IMR-90 (cell line): Measurements from ENCODE around the gene NALCN. TPM values are rescaled to one million over a fixed set of nuclear protein-coding genes. Genes with fewer than 3 reads are reported as not detected.

Source experiments
- ATAC-seq: fragments of 200-7000 bp; cut with Tn5 transposase; 2 replicates; pipeline ENCODE4 v1.9.1; 2020; ENCODE audit warnings: low read depth, mild to moderate bottlenecking, moderate library complexity
- BruUV-seq: library from RNA; stranded (reverse); fragments of 400-500 nt; replicated peaks from 2 replicates; lab custom pipeline; 2021; lab: Mats Ljungman, UMichigan
- CTCF ChIA-PET: fragments of 300-600 bp; formaldehyde crosslinking; extraction: SDS; loops from one replicate; lab custom pipeline; 2021; ENCODE audit warnings: antibody characterized with exemption; lab: Yijun Ruan, JAX
- POLR2A ChIA-PET: fragments of 300-600 bp; sonication (Branson Sonifier 250); formaldehyde crosslinking; loops from one replicate; lab custom pipeline; 2022; ENCODE audit warnings: antibody characterized with exemption; ENCODE audit not compliant: unreplicated experiment; lab: Charles Lee
- DNase-seq: peaks from one replicate; pipeline ENCODE4 v3.0.0; 2013
- H2AFZ ChIP-seq: replicated peaks from 2 replicates; pipeline ENCODE3; 2013; ENCODE audit warnings: low read length, mild to moderate bottlenecking; ENCODE audit not compliant: poor library complexity
- H2AK5ac ChIP-seq: 2 replicates; pipeline ENCODE4 v1.6.1; 2013; ENCODE audit warnings: low read depth, low read length, inconsistent platforms
- H2AK9ac ChIP-seq: replicated peaks from 2 replicates; pipeline ENCODE3; 2013; ENCODE audit warnings: mild to moderate bottlenecking, low read depth, low read length, moderate library complexity; ENCODE audit not compliant: poor library complexity
- H2BK120ac ChIP-seq: 2 replicates; pipeline ENCODE4 v1.6.1; 2013; ENCODE audit warnings: low read depth, low read length, inconsistent platforms
- H2BK15ac ChIP-seq: 3 replicates; pipeline ENCODE4 v1.6.1; 2013; ENCODE audit warnings: low read depth, low read length, inconsistent platforms
- H2BK20ac ChIP-seq: 2 replicates; pipeline ENCODE4 v1.6.1; 2013; ENCODE audit warnings: low read depth, mild to moderate bottlenecking, inconsistent platforms, low read length, moderate library complexity
- H2BK5ac ChIP-seq: 2 replicates; pipeline ENCODE4 v1.6.1; 2013; ENCODE audit warnings: mild to moderate bottlenecking, low read depth, low read length, inconsistent platforms; ENCODE audit not compliant: poor library complexity, severe bottlenecking
- H3K14ac ChIP-seq: replicated peaks from 2 replicates; pipeline ENCODE4 v1.6.1; 2013; ENCODE audit warnings: low read depth, low read length, inconsistent platforms
- H3K18ac ChIP-seq: 2 replicates; pipeline ENCODE4 v1.6.1; 2013; ENCODE audit warnings: low read depth, low read length, control low read depth
- H3K23ac ChIP-seq: 2 replicates; pipeline ENCODE4 v1.6.1; 2013; ENCODE audit warnings: low read depth, low read length, inconsistent platforms
- H3K27ac ChIP-seq: 2 replicates; pipeline ENCODE4 v1.5.1; 2013; ENCODE audit warnings: mild to moderate bottlenecking, control low read depth, low read length; ENCODE audit not compliant: insufficient read depth
- H3K27me3 ChIP-seq: 2 replicates; pipeline ENCODE4 v1.6.1; 2013; ENCODE audit warnings: low read length; ENCODE audit not compliant: control insufficient read depth, insufficient read depth
- H3K36me3 ChIP-seq: 2 replicates; pipeline ENCODE4 v1.6.1; 2013; ENCODE audit warnings: low read length, mixed read lengths; ENCODE audit not compliant: control insufficient read depth, insufficient read depth
- H3K4ac ChIP-seq: 2 replicates; pipeline ENCODE4 v1.6.1; 2013; ENCODE audit warnings: low read depth, low read length, inconsistent platforms
- H3K4me1 ChIP-seq: 2 replicates; pipeline ENCODE4 v1.6.1; 2013; ENCODE audit warnings: low read length, mixed read lengths; ENCODE audit not compliant: control insufficient read depth, insufficient read depth
- H3K4me2 ChIP-seq: 2 replicates; pipeline ENCODE4 v1.6.1; 2013; ENCODE audit warnings: low read depth, mild to moderate bottlenecking, control low read depth, low read length, moderate library complexity
- H3K4me3 ChIP-seq: 2 replicates; pipeline ENCODE4 v1.5.1; 2013; ENCODE audit warnings: low read depth, mild to moderate bottlenecking, control low read depth, low read length, moderate library complexity; ENCODE audit not compliant: insufficient read depth
- H3K56ac ChIP-seq: 2 replicates; pipeline ENCODE4 v1.6.1; 2013; ENCODE audit warnings: low read length, inconsistent platforms; ENCODE audit not compliant: insufficient read depth; ENCODE audit errors: extremely low read depth
- H3K79me1 ChIP-seq, 2 experiments: 2 replicates each; pipeline ENCODE4 v1.6.1; 2013; ENCODE audit warnings: low read length in 2 of 2, inconsistent platforms in 1 of 2, low read depth in 1 of 2
- H3K9ac ChIP-seq: 2 replicates; pipeline ENCODE4 v1.6.1; 2013; ENCODE audit warnings: low read depth, low read length, control low read depth
- H3K9me1 ChIP-seq: 2 replicates; pipeline ENCODE4 v1.6.1; 2013; ENCODE audit warnings: low read length, inconsistent platforms; ENCODE audit not compliant: insufficient read depth
- H3K9me3 ChIP-seq: 2 replicates; pipeline ENCODE4 v1.6.1; 2013; ENCODE audit warnings: low read length; ENCODE audit not compliant: control insufficient read depth, insufficient read depth
- H4K20me1 ChIP-seq: 2 replicates; pipeline ENCODE4 v1.6.1; 2013; ENCODE audit warnings: low read length, inconsistent platforms; ENCODE audit not compliant: insufficient read depth
- H4K5ac ChIP-seq: 2 replicates; pipeline ENCODE4 v1.6.1; 2013; ENCODE audit warnings: mild to moderate bottlenecking, low read depth, low read length, control low read depth
- H4K8ac ChIP-seq, 2 experiments: 2 replicates each; pipeline ENCODE4 v1.6.1; 2013; ENCODE audit warnings: low read depth in 2 of 2, low read length in 2 of 2, control low read depth in 1 of 2, inconsistent platforms in 1 of 2
- H4K91ac ChIP-seq: 2 replicates; pipeline ENCODE4 v1.6.1; 2013; ENCODE audit warnings: low read depth, low read length, inconsistent platforms; ENCODE audit not compliant: insufficient read depth
- FOS ChIP-seq: fragments of 150-350 bp; IDR thresholded peaks from 2 replicates; pipeline ENCODE4 v1.6.1; 2016; ENCODE audit warnings: low read depth, low read length
- NFE2L2 ChIP-seq: fragments of 150-350 bp; IDR thresholded peaks from 2 replicates; pipeline ENCODE4 v1.6.1; 2016; ENCODE audit warnings: low read depth, mild to moderate bottlenecking, low read length
- POLR2A ChIP-seq: IDR thresholded peaks from 2 replicates; pipeline ENCODE4 v1.6.1; 2012; ENCODE audit warnings: mild to moderate bottlenecking, low read depth, low read length
- RCOR1 ChIP-seq: IDR thresholded peaks from 2 replicates; pipeline ENCODE4 v1.6.1; 2012; ENCODE audit warnings: mild to moderate bottlenecking, low read length, improper control_type of control experiment; ENCODE audit not compliant: insufficient replicate concordance
- WGBS, 2 experiments: methylation state at CpG; one replicate each; pipeline versions ENCODE4 v1.1.5 to v1.1.7; 2013; ENCODE audit warnings: missing lambda C conversion rate in 2 of 2; ENCODE audit not compliant: insufficient read length in 1 of 2; ENCODE audit errors: extremely low coverage in 2 of 2; 5-methylcytosine and 5-hydroxymethylcytosine counted together
- dilution Hi-C: fragments of 300-500 bp; cut with HindIII; formaldehyde crosslinking; loops from one replicate; pipeline ENCODE4 v1.14.3; 2018; ENCODE audit warnings: low sequenced_read_pairs; ENCODE audit not compliant: unreplicated experiment
- in situ Hi-C: fragments of 300-500 bp; cut with MboI; formaldehyde crosslinking; loops from 3 replicates; pipeline ENCODE4 v1.14.3; 2019; ENCODE audit warnings: low sequenced_read_pairs, inconsistent platforms, mixed read lengths
- intact Hi-C: fragments of 100-400 bp; cut with micrococcal nuclease; formaldehyde crosslinking; loops from 2 replicates; pipeline ENCODE4 v1.10.0; 2022
- polyA plus RNA-seq, 3 experiments: library from polyadenylated mRNA; depleted of rRNA; stranded (reverse); fragments of >200 nt; gene quantifications; 2 replicates each; pipeline ENCODE4 v1.2.3, GENCODE V29; 2012; ENCODE audit warnings: low replicate concordance in 1 of 3
- total RNA-seq: library from RNA; depleted of rRNA; stranded (reverse); fragments of >200 nt; gene quantifications from 2 replicates; pipeline ENCODE4 v1.2.3, GENCODE V29; 2012

Gene NALCN
- total and polyA plus RNA-seq, 2 of the 4 experiments (the other 2 are of a cell fraction): 2.9 to 4.8 TPM

DNA sequence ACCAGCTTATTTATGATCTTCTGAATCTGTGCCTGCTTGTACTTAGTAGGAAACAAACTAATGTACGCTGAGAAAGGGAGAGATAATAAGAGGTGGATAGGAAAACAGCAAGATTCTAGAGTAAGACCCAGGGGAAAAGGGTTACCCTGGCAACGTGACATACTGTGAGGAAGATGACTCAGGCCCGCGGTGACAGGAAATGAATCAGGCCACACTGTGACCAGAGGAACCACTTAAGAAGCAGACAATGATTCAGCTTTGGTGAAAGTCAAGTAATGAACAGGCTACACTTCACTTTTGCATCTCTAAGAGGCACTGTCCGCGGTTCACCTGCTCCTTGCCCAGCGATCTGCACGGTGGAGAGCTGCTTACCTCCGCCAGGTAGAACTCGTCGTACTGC is 158.2 kb downstream of the NALCN start:
- Histone ChIP-seq H3K18ac (no peak overlapping the region; the same call in 1 of the 2 replicates), H3K9me3 (no peaks in the 10 kb centered on the region), H3K79me1 (no peaks in the 10 kb centered on the region), H4K91ac (peak overlapping the region; percentile 65), H3K4me1 (peaks cover 3% of the 10 kb centered on the region; the same call in 1 of the 2 replicates), H4K8ac (peak overlapping the region in 1 of 2 experiments; percentile 76; a peak in 2 of 4 replicates), H2BK15ac (peak overlapping the region; percentile 74; the same call in 1 of the 3 replicates), H3K9ac (no peak overlapping the region), H3K4me2 (no peak overlapping the region; the same call in 1 of the 2 replicates), H3K9me1 (peaks cover 4% of the 10 kb centered on the region; the same call in 1 of the 2 replicates), H2AFZ (peak overlapping the region; percentile 83), H2AK9ac (peak overlapping the region; percentile 86), H3K27me3 (no peaks in the 10 kb centered on the region), H3K56ac (no peak overlapping the region), H3K4me3 (no peak overlapping the region), H2BK120ac (peak overlapping the region; percentile 71; the same call in 1 of the 2 replicates), H2BK5ac (peak overlapping the region; percentile 52), H3K14ac (no peak overlapping the region; the same call in 1 of the 2 replicates), H3K36me3 (no peaks in the 10 kb centered on the region), H3K23ac (peak overlapping the region; percentile 74; the same call in 1 of the 2 replicates), H2AK5ac (peak overlapping the region; percentile 20), H3K27ac (no peak overlapping the region), H3K4ac (peak overlapping the region; percentile 71), H4K20me1 (no peaks in the 10 kb centered on the region), H4K5ac (no peak overlapping the region; the same call in 1 of the 2 replicates), H2BK20ac (peak overlapping the region; percentile 75; the same call in 1 of the 2 replicates)
- 66% methylated on average over 11 of the region's 11 CpGs; no CpG with 5 or more reads in 1 of the 2 experiments for WGBS, 2 experiments
- intact Hi-C loops: no loop called here
- TF ChIP-seq POLR2A (no peak), FOS (peak; percentile 81), NFE2L2 (peak; percentile 64; the same call in 1 of the 2 replicates), RCOR1 (peak; percentile 33)
- ATAC-seq: peak; percentile 71
- BruUV-seq: no TSS peak
- ChIA-PET CTCF (no interaction called here), POLR2A (no interaction called here)
- dilution Hi-C loops: no loop called here
- in situ Hi-C loops: no loop called here
- DNase-seq: peak; percentile 86
